Astrocyte (in vitro differentiated cells and primary cell): ENCODE measurements around the gene RNF227. TPM values are rescaled to one million over a fixed set of nuclear protein-coding genes. Genes with fewer than 3 reads are reported as not detected.

Experiments used
- DNase-seq: peaks from one replicate; pipeline ENCODE4 v3.0.0-alpha.2; 2010; ENCODE audit warnings: low read depth
- FAIRE-seq: peaks from 2 replicates; lab custom pipeline; 2011; peaks lifted over from hg19 to GRCh38; lab: Jason Lieb, UNC
- H2AFZ ChIP-seq: 2 replicates; pipeline ENCODE4 v1.6.0; 2012; ENCODE audit warnings: low read depth, low read length, inconsistent platforms
- H3K27ac ChIP-seq: 2 replicates; pipeline ENCODE4 v1.5.1; 2011; ENCODE audit warnings: low read depth, low read length, inconsistent platforms
- H3K27me3 ChIP-seq: 2 replicates; pipeline ENCODE4 v1.6.0; 2011; ENCODE audit warnings: low read length, inconsistent platforms; ENCODE audit not compliant: insufficient read depth
- H3K36me3 ChIP-seq: 2 replicates; pipeline ENCODE4 v1.5.1; 2011; ENCODE audit warnings: low read length, inconsistent platforms; ENCODE audit not compliant: insufficient read depth
- H3K4me1 ChIP-seq: 2 replicates; pipeline ENCODE4 v1.5.1; 2011; ENCODE audit warnings: low read length, inconsistent platforms; ENCODE audit not compliant: insufficient read depth
- H3K4me2 ChIP-seq: 2 replicates; pipeline ENCODE4 v1.6.0; 2012; ENCODE audit warnings: low read length, inconsistent platforms
- H3K4me3 ChIP-seq: 2 replicates; pipeline ENCODE4 v1.5.1; 2011; ENCODE audit warnings: low read depth, mild to moderate bottlenecking, low read length, inconsistent platforms; ENCODE audit not compliant: insufficient read depth
- H3K79me2 ChIP-seq: 2 replicates; pipeline ENCODE4 v1.6.0; 2012; ENCODE audit warnings: mild to moderate bottlenecking, low read length, inconsistent platforms; ENCODE audit not compliant: insufficient read depth
- H3K9ac ChIP-seq: 2 replicates; pipeline ENCODE4 v1.6.0; 2012; ENCODE audit warnings: mild to moderate bottlenecking, low read length, inconsistent platforms
- H3K9me3 ChIP-seq: 2 replicates; pipeline ENCODE4 v1.5.1; 2012; ENCODE audit warnings: low read depth, mild to moderate bottlenecking, low read length, inconsistent platforms; ENCODE audit not compliant: insufficient read depth
- H4K20me1 ChIP-seq: 2 replicates; pipeline ENCODE4 v1.6.0; 2012; ENCODE audit warnings: low read length, inconsistent platforms; ENCODE audit not compliant: insufficient read depth
- H3K27ac Mint-ChIP-seq: one replicate; pipeline ENCODE4 v1.8.0; 2021; ENCODE audit warnings: mild to moderate bottlenecking, mixed read lengths; ENCODE audit not compliant: unreplicated experiment
- H3K27me3 Mint-ChIP-seq: one replicate; pipeline ENCODE4 v1.8.0; 2021; ENCODE audit warnings: low read depth, mixed read lengths; ENCODE audit not compliant: unreplicated experiment
- H3K36me3 Mint-ChIP-seq: one replicate; pipeline ENCODE4 v1.8.0; 2021; ENCODE audit warnings: low read depth, mixed read lengths; ENCODE audit not compliant: unreplicated experiment
- H3K4me1 Mint-ChIP-seq: one replicate; pipeline ENCODE4 v1.8.0; 2021; ENCODE audit warnings: low read depth, mixed read lengths; ENCODE audit not compliant: unreplicated experiment
- H3K4me3 Mint-ChIP-seq: one replicate; pipeline ENCODE4 v1.8.0; 2021; ENCODE audit warnings: mild to moderate bottlenecking, moderate library complexity, mixed read lengths; ENCODE audit not compliant: unreplicated experiment
- H3K9me3 Mint-ChIP-seq: one replicate; pipeline ENCODE4 v1.8.0; 2021; ENCODE audit warnings: mild to moderate bottlenecking, mixed read lengths; ENCODE audit not compliant: unreplicated experiment
- EZH2 ChIP-seq: IDR thresholded peaks from 2 replicates; pipeline ENCODE4 v1.6.1; 2012; ENCODE audit warnings: mild to moderate bottlenecking, low read length, inconsistent platforms; ENCODE audit not compliant: insufficient read depth
- total RNA-seq: library from RNA; stranded (reverse); gene quantifications from 2 replicates; pipeline ENCODE4 v1.2.1, GENCODE V29; 2021
- TF ChIP-seq, protein P1 (sequence below): IDR thresholded peaks from 2 replicates; pipeline ENCODE4 v1.5.1; 2011; ENCODE audit warnings: low read depth, mild to moderate bottlenecking, inconsistent platforms, low read length, moderate library complexity; ENCODE audit not compliant: insufficient read depth

The RNF227 gene
- total RNA-seq, 1 donor from 2014 or later, result 0.54 TPM

DNA sequence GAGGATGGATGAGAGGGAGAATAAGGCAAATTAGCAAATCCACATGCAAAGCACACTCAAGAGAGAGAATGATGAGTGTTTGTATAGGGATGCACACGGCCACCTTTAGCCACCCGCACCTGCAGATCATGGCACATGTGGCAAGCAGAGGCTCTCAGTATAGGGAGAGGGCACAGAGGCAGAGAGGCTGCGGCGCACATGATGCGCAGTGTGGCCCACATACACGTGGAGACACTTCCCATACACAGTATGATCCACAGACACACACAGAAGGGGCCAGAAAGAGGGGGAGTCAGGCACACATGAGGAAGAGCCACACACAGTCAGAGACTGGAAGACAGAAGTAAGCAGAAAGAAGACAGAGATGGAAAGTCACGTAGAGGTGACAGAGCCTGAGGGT lies 34.0 kb downstream of the RNF227 start:
- no peak overlapping the region for H3K27ac ChIP-seq
- no peaks in the 10 kb centered on the region for H3K4me1 Mint-ChIP-seq
- peaks cover 13% of the 10 kb centered on the region for H3K4me1 ChIP-seq
- peak overlapping the region; percentile 25 for H3K9ac ChIP-seq
- no peak overlapping the region for H3K27ac Mint-ChIP-seq
- H3K4me3 ChIP-seq, result no peak overlapping the region
- no peak overlapping the region for H2AFZ ChIP-seq
- DNase-seq, result no peak
- FAIRE-seq, result no peak
- H3K9me3 Mint-ChIP-seq, result no peaks in the 10 kb centered on the region
- H3K4me2 ChIP-seq, result peak overlapping the region; percentile 12
- H4K20me1 ChIP-seq, result no peaks in the 10 kb centered on the region
- H3K4me3 Mint-ChIP-seq, result no peak overlapping the region
- no peaks in the 10 kb centered on the region for H3K27me3 Mint-ChIP-seq
- peaks cover 14% of the 10 kb centered on the region for H3K36me3 ChIP-seq
- no peaks in the 10 kb centered on the region for H3K27me3 ChIP-seq
- H3K9me3 ChIP-seq, result no peaks in the 10 kb centered on the region
- H3K79me2 ChIP-seq, result peaks cover 12% of the 10 kb centered on the region
- TF ChIP-seq, protein P1, sequence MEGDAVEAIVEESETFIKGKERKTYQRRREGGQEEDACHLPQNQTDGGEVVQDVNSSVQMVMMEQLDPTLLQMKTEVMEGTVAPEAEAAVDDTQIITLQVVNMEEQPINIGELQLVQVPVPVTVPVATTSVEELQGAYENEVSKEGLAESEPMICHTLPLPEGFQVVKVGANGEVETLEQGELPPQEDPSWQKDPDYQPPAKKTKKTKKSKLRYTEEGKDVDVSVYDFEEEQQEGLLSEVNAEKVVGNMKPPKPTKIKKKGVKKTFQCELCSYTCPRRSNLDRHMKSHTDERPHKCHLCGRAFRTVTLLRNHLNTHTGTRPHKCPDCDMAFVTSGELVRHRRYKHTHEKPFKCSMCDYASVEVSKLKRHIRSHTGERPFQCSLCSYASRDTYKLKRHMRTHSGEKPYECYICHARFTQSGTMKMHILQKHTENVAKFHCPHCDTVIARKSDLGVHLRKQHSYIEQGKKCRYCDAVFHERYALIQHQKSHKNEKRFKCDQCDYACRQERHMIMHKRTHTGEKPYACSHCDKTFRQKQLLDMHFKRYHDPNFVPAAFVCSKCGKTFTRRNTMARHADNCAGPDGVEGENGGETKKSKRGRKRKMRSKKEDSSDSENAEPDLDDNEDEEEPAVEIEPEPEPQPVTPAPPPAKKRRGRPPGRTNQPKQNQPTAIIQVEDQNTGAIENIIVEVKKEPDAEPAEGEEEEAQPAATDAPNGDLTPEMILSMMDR, result no peak
- no peak for TF ChIP-seq EZH2
- H3K36me3 Mint-ChIP-seq, result no peaks in the 10 kb centered on the region

DNA sequence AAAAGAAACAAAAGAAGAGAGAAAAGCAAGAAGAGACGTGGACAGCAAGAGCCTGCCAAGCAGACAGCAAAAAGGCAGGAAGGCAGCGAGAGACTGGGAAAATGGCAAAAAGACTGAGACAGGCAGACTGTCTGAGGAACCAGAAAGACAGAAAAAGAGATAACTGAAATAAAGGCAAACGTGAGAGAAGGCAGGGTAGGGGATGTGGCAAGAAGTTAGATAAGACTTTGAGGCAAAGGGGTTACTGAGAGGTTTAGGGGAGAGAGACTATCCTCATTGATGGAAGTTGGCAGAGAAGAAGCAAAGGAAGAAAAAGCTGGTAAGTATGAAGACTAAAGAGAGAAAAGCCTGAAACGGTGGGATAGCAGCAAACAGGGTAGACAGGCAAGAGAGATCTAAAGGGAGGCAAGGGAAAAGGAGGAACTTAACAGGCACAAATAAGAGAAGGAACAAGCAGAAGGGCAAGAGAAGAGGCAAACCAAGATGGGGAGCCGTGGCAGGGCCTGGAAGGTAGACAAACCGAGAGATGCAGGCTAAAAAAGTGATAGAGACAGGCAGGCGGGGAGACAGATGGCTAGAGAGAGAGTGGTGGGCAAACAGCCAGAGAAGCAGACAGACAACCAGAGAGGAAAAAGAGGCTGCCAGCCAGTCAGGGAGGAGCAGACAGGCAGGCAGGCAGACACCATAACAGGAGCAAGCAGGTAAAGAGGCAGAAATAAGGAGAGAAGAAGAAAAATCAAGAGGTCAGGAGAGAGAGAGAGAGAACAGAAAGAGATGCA lies 34.6 kb downstream of the RNF227 start:
- no peak for FAIRE-seq
- H3K4me2 ChIP-seq, result peak overlapping the region; percentile 12
- H3K36me3 ChIP-seq, result peaks cover 14% of the 10 kb centered on the region
- no peaks in the 10 kb centered on the region for H4K20me1 ChIP-seq
- no peaks in the 10 kb centered on the region for H3K36me3 Mint-ChIP-seq
- H3K4me1 ChIP-seq, result peaks cover 10% of the 10 kb centered on the region
- peak overlapping the region; percentile 25 for H3K9ac ChIP-seq
- no peak overlapping the region for H3K27ac Mint-ChIP-seq
- H3K27ac ChIP-seq, result no peak overlapping the region
- H3K4me3 ChIP-seq, result no peak overlapping the region
- H3K27me3 ChIP-seq, result no peaks in the 10 kb centered on the region
- no peak for TF ChIP-seq EZH2
- TF ChIP-seq, protein P1, result no peak
- no peak overlapping the region for H2AFZ ChIP-seq
- H3K27me3 Mint-ChIP-seq, result no peaks in the 10 kb centered on the region
- no peak overlapping the region for H3K4me3 Mint-ChIP-seq
- no peak for DNase-seq
- no peaks in the 10 kb centered on the region for H3K4me1 Mint-ChIP-seq
- no peaks in the 10 kb centered on the region for H3K9me3 ChIP-seq
- no peaks in the 10 kb centered on the region for H3K9me3 Mint-ChIP-seq
- peaks cover 12% of the 10 kb centered on the region for H3K79me2 ChIP-seq
